Measurements from ENCODE around the gene SMCP.

DNA sequence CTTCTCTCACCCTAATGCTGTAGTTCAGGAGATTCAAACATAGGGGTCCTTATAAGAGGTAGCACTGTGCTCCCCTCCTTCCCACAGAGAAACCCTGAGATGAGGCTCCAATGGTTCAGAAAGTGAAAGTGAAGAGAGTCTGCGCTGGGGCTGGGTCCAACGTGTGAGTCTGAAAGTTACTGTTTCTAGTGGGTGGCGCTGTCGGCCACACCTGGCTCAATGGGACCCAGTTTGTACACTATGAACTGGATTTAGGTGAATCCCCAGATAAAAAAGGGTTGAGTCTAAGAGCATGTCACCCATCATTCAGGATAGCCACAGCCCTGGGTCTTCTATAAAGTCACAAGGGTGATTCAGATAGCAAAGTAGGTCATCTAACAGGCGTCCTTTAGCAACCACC, 2.8 kb downstream of the SMCP start:
- TF ChIP-seq, protein P1, sequence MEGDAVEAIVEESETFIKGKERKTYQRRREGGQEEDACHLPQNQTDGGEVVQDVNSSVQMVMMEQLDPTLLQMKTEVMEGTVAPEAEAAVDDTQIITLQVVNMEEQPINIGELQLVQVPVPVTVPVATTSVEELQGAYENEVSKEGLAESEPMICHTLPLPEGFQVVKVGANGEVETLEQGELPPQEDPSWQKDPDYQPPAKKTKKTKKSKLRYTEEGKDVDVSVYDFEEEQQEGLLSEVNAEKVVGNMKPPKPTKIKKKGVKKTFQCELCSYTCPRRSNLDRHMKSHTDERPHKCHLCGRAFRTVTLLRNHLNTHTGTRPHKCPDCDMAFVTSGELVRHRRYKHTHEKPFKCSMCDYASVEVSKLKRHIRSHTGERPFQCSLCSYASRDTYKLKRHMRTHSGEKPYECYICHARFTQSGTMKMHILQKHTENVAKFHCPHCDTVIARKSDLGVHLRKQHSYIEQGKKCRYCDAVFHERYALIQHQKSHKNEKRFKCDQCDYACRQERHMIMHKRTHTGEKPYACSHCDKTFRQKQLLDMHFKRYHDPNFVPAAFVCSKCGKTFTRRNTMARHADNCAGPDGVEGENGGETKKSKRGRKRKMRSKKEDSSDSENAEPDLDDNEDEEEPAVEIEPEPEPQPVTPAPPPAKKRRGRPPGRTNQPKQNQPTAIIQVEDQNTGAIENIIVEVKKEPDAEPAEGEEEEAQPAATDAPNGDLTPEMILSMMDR (IDR thresholded peaks at IDR 0.05) = no peak
- TF ChIP-seq POLR2A (IDR thresholded peaks at IDR 0.05) (no peak), POLR2AphosphoS5 (IDR thresholded peaks at IDR 0.05) (no peak), EP300 (IDR thresholded peaks at IDR 0.05) (no peak)
